SK-N-SH treated with all-trans-retinoic acid at 6 μM for 48 hours (cell line): ENCODE data around the gene SLC35B2.

Experiments used
- ATAC-seq: fragments of 200-7000 bp; cut with Tn5 transposase; 3 replicates; pipeline ENCODE4 v1.9.1; 2020; ENCODE audit warnings: mild to moderate bottlenecking, moderate library complexity
- ARNTL ChIP-seq: fragments of 450-650 bp; formaldehyde crosslinking; IDR thresholded peaks from 2 replicates; pipeline ENCODE4 v1.5.0; 2020; ENCODE audit warnings: low read depth, mild to moderate bottlenecking, moderate library complexity, borderline replicate concordance
- BACH2 ChIP-seq: fragments of 250-450 bp; sonication (Bioruptor Pico); IDR thresholded peaks from 2 replicates; pipeline ENCODE4 v1.9.0; 2021; ENCODE audit warnings: mild to moderate bottlenecking, borderline replicate concordance
- CSDC2 ChIP-seq: fragments of 250-450 bp; sonication (Bioruptor Pico); IDR thresholded peaks from 2 replicates; pipeline ENCODE4 v1.5.0; 2020; ENCODE audit warnings: mild to moderate bottlenecking, moderate library complexity
- ESRRG ChIP-seq: fragments of 250-450 bp; sonication (Bioruptor Pico); IDR thresholded peaks from 2 replicates; pipeline ENCODE4 v1.6.1; 2021; ENCODE audit warnings: mild to moderate bottlenecking
- ISL1 ChIP-seq: fragments of 250-450 bp; sonication (Bioruptor Pico); IDR thresholded peaks from 2 replicates; pipeline ENCODE4 v2.1.2; 2022; ENCODE audit warnings: mild to moderate bottlenecking, moderate library complexity
- OSR1 ChIP-seq: fragments of 250-450 bp; sonication (Bioruptor Pico); IDR thresholded peaks from 2 replicates; pipeline ENCODE4 v1.8.0; 2022; ENCODE audit warnings: moderate library complexity, mild to moderate bottlenecking, inconsistent platforms
- PPARA ChIP-seq: fragments of 250-450 bp; sonication (Bioruptor Pico); IDR thresholded peaks from 2 replicates; pipeline ENCODE4 v1.5.0; 2020; ENCODE audit warnings: mild to moderate bottlenecking, borderline replicate concordance
- RARB ChIP-seq: fragments of 250-450 bp; sonication (Bioruptor Pico); IDR thresholded peaks from 2 replicates; pipeline ENCODE4 v1.8.0; 2021; ENCODE audit warnings: mild to moderate bottlenecking, moderate library complexity
- SNAI2 ChIP-seq: fragments of 250-450 bp; sonication (Bioruptor Pico); IDR thresholded peaks from 2 replicates; pipeline ENCODE4 v1.5.0; 2020; ENCODE audit warnings: mild to moderate bottlenecking, moderate library complexity
- TOX ChIP-seq: fragments of 250-450 bp; sonication (Bioruptor Pico); IDR thresholded peaks from 2 replicates; pipeline ENCODE4 v1.8.0; 2021; ENCODE audit warnings: mild to moderate bottlenecking, moderate library complexity, borderline replicate concordance
- ZC3H10 ChIP-seq: fragments of 250-450 bp; sonication (Bioruptor Pico); IDR thresholded peaks from 2 replicates; pipeline ENCODE4 v1.5.1; 2021; ENCODE audit warnings: mild to moderate bottlenecking, moderate library complexity
- ZFP3 ChIP-seq: fragments of 250-450 bp; sonication (Bioruptor Pico); IDR thresholded peaks from 2 replicates; pipeline ENCODE4 v1.5.0; 2020; ENCODE audit warnings: mild to moderate bottlenecking, moderate library complexity
- ZFP30 ChIP-seq: fragments of 450-650 bp; formaldehyde crosslinking; IDR thresholded peaks from 2 replicates; pipeline ENCODE4 v1.5.0; 2022; ENCODE audit warnings: mild to moderate bottlenecking, moderate library complexity
- ZNF565 ChIP-seq: fragments of 450-650 bp; formaldehyde crosslinking; conservative IDR thresholded peaks from 2 replicates; pipeline ENCODE4 v1.5.0; 2020; ENCODE audit warnings: low read depth, mild to moderate bottlenecking, moderate library complexity
- ZNF8 ChIP-seq: fragments of 450-650 bp; formaldehyde crosslinking; IDR thresholded peaks from 2 replicates; pipeline ENCODE4 v1.5.0; 2020; ENCODE audit warnings: mild to moderate bottlenecking, moderate library complexity
- TF ChIP-seq, protein P1 (sequence below): fragments of 250-450 bp; sonication (Bioruptor Pico); IDR thresholded peaks from 2 replicates; pipeline ENCODE4 v1.8.0; 2020; ENCODE audit warnings: mild to moderate bottlenecking, moderate library complexity, borderline replicate concordance
- TF ChIP-seq, protein P2 (sequence below): fragments of 250-450 bp; sonication (Bioruptor Pico); IDR thresholded peaks from 2 replicates; pipeline ENCODE4 v1.8.0; 2021; ENCODE audit warnings: low read depth, mild to moderate bottlenecking, moderate library complexity, borderline replicate concordance
- TF ChIP-seq, protein P3 (sequence below): fragments of 250-450 bp; sonication (Bioruptor Pico); IDR thresholded peaks from 2 replicates; pipeline ENCODE4 v1.5.0; 2020; ENCODE audit warnings: mild to moderate bottlenecking, moderate library complexity
- TF ChIP-seq, protein P4 (sequence below): fragments of 250-450 bp; sonication (Bioruptor Pico); IDR thresholded peaks from 2 replicates; pipeline ENCODE4 v1.5.1; 2021; ENCODE audit warnings: mild to moderate bottlenecking, moderate library complexity

Gene SLC35B2

DNA sequence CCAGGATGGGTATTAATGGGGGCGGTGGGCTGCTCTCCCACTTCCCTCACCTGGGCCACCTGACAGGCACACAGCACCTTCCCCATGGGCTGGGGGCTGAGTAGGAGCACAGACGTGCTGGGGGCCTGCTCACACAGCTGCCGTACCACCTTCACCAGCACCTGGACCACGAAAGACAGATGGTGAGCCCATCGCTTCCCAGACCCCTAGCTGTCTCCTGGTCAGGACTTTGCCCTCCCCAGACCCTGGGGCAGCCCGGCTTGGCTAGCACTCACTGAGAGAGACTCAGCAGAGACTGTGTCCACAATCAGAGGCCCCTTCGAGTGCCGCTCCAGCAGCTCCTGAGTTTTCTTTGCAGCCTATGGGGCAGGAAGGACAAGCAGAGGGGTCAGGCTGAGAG is 43.8 kb upstream of the SLC35B2 start:
- TF ChIP-seq ZC3H10 (no peak), PPARA (CRISPR knock-in tag) (no peak), ARNTL (CRISPR knock-in tag) (no peak)
- TF ChIP-seq, protein P1, sequence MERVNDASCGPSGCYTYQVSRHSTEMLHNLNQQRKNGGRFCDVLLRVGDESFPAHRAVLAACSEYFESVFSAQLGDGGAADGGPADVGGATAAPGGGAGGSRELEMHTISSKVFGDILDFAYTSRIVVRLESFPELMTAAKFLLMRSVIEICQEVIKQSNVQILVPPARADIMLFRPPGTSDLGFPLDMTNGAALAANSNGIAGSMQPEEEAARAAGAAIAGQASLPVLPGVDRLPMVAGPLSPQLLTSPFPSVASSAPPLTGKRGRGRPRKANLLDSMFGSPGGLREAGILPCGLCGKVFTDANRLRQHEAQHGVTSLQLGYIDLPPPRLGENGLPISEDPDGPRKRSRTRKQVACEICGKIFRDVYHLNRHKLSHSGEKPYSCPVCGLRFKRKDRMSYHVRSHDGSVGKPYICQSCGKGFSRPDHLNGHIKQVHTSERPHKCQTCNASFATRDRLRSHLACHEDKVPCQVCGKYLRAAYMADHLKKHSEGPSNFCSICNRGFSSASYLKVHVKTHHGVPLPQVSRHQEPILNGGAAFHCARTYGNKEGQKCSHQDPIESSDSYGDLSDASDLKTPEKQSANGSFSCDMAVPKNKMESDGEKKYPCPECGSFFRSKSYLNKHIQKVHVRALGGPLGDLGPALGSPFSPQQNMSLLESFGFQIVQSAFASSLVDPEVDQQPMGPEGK (CRISPR knock-in tag), result no peak
- TF ChIP-seq, all 23 proteins: peak for 0
- ATAC-seq, result no peak

DNA sequence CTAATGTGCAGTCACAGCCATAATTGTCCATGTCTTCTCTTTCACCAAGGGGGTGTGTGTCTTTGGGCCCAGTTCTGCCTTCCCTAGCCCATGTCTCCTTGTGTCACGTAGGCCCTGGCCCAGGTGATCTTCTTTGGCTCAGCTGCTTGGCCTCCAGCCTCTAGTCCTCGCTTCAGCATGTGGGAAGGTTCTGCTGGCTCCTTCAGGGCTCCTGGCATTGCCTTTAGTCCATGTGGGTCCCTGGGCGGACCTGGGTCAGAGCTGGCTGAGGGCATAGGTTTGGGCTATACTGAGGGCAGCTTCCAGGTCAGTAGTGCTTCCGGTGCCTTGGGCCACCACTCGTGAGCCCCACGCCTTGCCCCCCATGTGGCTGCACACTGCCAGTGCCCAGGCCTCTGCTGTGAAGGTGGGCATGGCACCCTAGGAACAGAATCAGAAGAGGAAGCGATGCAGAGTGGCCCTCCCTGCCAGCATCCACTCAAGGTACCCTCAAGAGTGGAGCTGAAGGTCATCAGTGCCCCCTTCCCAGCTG is 43.0 kb upstream of the SLC35B2 start:
- TF ChIP-seq ZFP3 (CRISPR knock-in tag), result no peak
- no peak for TF ChIP-seq SNAI2 (CRISPR knock-in tag)
- TF ChIP-seq TOX (CRISPR knock-in tag), result no peak
- TF ChIP-seq ISL1 (CRISPR knock-in tag), result no peak
- TF ChIP-seq ZC3H10, result no peak
- TF ChIP-seq, protein P2, sequence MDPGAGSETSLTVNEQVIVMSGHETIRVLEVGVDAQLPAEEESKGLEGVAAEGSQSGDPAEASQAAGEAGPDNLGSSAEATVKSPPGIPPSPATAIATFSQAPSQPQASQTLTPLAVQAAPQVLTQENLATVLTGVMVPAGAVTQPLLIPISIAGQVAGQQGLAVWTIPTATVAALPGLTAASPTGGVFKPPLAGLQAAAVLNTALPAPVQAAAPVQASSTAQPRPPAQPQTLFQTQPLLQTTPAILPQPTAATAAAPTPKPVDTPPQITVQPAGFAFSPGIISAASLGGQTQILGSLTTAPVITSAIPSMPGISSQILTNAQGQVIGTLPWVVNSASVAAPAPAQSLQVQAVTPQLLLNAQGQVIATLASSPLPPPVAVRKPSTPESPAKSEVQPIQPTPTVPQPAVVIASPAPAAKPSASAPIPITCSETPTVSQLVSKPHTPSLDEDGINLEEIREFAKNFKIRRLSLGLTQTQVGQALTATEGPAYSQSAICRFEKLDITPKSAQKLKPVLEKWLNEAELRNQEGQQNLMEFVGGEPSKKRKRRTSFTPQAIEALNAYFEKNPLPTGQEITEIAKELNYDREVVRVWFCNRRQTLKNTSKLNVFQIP, result no peak
- TF ChIP-seq ZFP30, result no peak
- TF ChIP-seq, protein P1 (CRISPR knock-in tag), result no peak
- no peak for TF ChIP-seq ZNF565 (CRISPR knock-in tag)
- TF ChIP-seq OSR1, result no peak

DNA sequence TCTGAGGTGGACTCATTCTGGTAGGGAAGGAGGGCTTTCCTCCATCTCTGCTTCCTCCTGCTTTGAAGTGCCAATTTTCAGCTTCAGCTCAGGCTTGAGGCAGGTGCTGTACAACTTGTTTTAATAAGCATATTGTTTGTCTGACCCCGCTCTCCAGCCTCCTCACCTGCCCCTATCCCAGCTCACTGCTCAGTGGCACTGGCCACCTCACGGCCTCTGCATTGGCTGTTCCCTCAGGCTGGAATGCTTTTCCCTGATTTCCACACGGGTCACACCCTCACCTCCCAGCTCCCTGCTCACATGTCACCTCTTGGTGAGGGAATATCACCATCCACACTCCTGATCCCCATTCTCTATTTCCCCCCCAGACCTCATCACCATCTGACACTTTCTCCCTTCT is 41.5 kb upstream of the SLC35B2 start:
- TF ChIP-seq TOX (CRISPR knock-in tag) (no peak), OSR1 (no peak), RARB (no peak), BACH2 (CRISPR knock-in tag) (no peak), ZFP30 (no peak), ARNTL (CRISPR knock-in tag) (no peak), ZNF8 (CRISPR knock-in tag) (no peak), CSDC2 (no peak), ZNF565 (CRISPR knock-in tag) (no peak), ZC3H10 (no peak), ESRRG (CRISPR knock-in tag) (no peak), SNAI2 (CRISPR knock-in tag) (no peak), ISL1 (CRISPR knock-in tag) (no peak), ZFP3 (CRISPR knock-in tag) (no peak), PPARA (CRISPR knock-in tag) (no peak)
- TF ChIP-seq, protein P3, sequence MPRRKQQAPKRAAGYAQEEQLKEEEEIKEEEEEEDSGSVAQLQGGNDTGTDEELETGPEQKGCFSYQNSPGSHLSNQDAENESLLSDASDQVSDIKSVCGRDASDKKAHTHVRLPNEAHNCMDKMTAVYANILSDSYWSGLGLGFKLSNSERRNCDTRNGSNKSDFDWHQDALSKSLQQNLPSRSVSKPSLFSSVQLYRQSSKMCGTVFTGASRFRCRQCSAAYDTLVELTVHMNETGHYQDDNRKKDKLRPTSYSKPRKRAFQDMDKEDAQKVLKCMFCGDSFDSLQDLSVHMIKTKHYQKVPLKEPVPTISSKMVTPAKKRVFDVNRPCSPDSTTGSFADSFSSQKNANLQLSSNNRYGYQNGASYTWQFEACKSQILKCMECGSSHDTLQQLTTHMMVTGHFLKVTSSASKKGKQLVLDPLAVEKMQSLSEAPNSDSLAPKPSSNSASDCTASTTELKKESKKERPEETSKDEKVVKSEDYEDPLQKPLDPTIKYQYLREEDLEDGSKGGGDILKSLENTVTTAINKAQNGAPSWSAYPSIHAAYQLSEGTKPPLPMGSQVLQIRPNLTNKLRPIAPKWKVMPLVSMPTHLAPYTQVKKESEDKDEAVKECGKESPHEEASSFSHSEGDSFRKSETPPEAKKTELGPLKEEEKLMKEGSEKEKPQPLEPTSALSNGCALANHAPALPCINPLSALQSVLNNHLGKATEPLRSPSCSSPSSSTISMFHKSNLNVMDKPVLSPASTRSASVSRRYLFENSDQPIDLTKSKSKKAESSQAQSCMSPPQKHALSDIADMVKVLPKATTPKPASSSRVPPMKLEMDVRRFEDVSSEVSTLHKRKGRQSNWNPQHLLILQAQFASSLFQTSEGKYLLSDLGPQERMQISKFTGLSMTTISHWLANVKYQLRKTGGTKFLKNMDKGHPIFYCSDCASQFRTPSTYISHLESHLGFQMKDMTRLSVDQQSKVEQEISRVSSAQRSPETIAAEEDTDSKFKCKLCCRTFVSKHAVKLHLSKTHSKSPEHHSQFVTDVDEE (CRISPR knock-in tag), result no peak
- TF ChIP-seq, protein P4, sequence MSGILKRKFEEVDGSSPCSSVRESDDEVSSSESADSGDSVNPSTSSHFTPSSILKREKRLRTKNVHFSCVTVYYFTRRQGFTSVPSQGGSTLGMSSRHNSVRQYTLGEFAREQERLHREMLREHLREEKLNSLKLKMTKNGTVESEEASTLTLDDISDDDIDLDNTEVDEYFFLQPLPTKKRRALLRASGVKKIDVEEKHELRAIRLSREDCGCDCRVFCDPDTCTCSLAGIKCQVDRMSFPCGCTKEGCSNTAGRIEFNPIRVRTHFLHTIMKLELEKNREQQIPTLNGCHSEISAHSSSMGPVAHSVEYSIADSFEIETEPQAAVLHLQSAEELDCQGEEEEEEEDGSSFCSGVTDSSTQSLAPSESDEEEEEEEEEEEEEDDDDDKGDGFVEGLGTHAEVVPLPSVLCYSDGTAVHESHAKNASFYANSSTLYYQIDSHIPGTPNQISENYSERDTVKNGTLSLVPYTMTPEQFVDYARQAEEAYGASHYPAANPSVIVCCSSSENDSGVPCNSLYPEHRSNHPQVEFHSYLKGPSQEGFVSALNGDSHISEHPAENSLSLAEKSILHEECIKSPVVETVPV (CRISPR knock-in tag), result no peak
- TF ChIP-seq, protein P2, result no peak
- no peak for ATAC-seq

More for the DNA sequence above, 43.0 kb upstream of the SLC35B2 start:
- ATAC-seq, result no peak
